ENCODE results near the gene SLC10A1. TPM values are rescaled to one million over a fixed set of nuclear protein-coding genes. Genes with fewer than 3 reads are reported as not detected.

Gene SLC10A1
- total RNA-seq, 3 donors from 2014 or later = not detected

DNA sequence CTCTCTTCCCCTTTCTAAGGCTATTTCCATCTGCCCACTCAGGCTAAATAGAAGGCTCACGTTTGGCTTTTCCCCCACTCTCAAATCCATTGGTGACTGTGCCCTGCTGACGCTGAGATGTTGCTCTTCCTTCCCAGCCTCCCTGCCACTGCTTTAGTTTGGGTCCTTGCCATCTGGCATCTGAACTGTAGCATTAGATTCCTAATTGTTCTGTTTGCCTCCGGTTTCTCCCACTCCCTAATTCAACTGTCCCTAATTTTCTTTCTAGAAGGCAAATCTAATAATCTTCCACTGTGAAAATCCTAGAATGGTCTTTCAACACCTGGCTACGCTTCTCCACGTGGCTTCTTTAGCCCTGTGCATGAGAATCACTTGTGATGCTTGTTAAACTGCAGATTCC is 44.6 kb upstream of the SLC10A1 start:
- ATAC-seq (no peak), DNase-seq (no peak)
- intact Hi-C loops (cut with DNase I, micrococcal nuclease) = no loop called here
- H3K9me3 ChIP-seq = no peaks in the 10 kb centered on the region
- H3K36me3 ChIP-seq (ENCODE audit: low read depth) = no peaks in the 10 kb centered on the region
- TF ChIP-seq, protein P1, sequence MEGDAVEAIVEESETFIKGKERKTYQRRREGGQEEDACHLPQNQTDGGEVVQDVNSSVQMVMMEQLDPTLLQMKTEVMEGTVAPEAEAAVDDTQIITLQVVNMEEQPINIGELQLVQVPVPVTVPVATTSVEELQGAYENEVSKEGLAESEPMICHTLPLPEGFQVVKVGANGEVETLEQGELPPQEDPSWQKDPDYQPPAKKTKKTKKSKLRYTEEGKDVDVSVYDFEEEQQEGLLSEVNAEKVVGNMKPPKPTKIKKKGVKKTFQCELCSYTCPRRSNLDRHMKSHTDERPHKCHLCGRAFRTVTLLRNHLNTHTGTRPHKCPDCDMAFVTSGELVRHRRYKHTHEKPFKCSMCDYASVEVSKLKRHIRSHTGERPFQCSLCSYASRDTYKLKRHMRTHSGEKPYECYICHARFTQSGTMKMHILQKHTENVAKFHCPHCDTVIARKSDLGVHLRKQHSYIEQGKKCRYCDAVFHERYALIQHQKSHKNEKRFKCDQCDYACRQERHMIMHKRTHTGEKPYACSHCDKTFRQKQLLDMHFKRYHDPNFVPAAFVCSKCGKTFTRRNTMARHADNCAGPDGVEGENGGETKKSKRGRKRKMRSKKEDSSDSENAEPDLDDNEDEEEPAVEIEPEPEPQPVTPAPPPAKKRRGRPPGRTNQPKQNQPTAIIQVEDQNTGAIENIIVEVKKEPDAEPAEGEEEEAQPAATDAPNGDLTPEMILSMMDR (IDR thresholded peaks at IDR 0.05) = no peak
- no peak overlapping the region for H3K4me3 ChIP-seq
- H3K4me1 ChIP-seq (ENCODE audit: low read depth) = no peaks in the 10 kb centered on the region

DNA sequence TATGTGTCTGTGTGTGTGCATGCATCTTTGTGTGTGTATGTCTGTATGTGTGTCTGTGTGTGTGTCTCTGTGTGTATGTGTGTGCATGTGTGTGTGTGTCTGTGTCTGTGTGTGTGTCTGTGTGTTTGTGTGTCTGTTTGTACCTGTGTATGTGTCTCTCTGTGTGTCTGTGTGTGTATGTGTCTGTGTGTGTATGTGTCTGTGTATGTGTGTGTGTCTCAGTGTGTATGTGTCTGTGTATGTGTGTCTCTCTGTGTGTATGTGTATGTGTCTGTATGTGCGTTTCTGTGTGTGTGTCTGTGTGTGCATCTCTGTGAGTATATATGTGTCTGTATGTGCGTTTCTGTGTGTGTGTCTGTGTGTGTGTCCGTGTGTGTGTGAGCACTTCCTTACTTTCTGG is 42.6 kb upstream of the SLC10A1 start:
- TF ChIP-seq, protein P1 (IDR thresholded peaks at IDR 0.05) = no peak
- no peaks in the 10 kb centered on the region for H3K9me3 ChIP-seq
- intact Hi-C loops (cut with DNase I, micrococcal nuclease) = no loop called here

DNA sequence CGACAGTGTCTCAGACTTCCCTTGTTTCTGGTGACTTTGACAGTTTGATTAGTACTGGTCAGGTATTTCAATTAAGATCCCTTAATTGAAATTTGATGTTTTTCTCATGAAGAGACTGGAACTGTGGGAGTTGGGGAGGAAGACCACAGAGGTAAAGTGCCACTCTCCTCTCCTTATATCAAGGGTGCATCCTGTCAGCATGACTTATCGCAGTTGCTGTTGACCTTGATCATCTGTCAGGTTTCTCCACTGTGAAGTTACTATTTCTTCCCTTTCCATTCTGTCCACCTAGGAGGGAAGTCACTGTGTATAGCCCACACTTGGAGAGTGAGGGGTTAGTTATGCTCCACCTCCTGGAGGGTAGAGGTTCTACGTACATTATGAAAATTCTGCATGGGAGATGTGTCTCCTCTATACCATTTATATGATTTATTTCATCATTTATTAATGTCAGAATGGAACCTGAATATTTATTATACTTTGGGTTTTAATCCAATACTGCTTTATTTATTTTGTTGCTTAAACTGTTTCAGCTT is 41.9 kb upstream of the SLC10A1 start:
- Histone ChIP-seq H3K36me3 (ENCODE audit: low read depth) (no peaks in the 10 kb centered on the region), H3K9me3 (no peaks in the 10 kb centered on the region), H3K4me1 (ENCODE audit: low read depth) (no peaks in the 10 kb centered on the region), H3K4me3 (no peak overlapping the region)
- DNase-seq (no peak), ATAC-seq (no peak)
- intact Hi-C loops (cut with DNase I, micrococcal nuclease) = no loop called here
- TF ChIP-seq, protein P1 (IDR thresholded peaks at IDR 0.05) = no peak

More for the DNA sequence above, 42.6 kb upstream of the SLC10A1 start:
- no peak overlapping the region for H3K4me3 ChIP-seq
- DNase-seq (no peak), ATAC-seq (no peak)
- H3K4me1 ChIP-seq (ENCODE audit: low read depth) = no peaks in the 10 kb centered on the region
- H3K36me3 ChIP-seq (ENCODE audit: low read depth) = no peaks in the 10 kb centered on the region

DNA sequence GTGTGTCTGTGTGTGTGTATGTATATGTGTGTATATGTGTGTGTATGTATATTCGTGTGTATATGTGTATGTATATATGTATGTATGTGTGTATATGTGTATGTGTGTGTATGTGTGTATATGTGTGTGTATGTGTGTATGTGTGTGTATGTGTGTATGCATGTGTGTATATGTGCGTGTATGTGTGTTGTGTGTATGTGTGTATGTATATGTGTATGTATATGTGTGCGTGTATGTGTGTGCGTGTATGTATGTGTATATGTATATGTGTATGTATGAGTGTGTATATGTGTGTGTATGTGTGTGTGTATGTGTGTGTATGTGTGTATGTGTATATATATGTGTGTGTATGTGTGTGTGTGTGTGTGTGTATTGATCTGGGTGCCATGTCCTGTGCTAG is 31.8 kb upstream of the SLC10A1 start:
- Histone ChIP-seq H3K4me1 (ENCODE audit: low read depth) (no peaks in the 10 kb centered on the region), H3K36me3 (ENCODE audit: low read depth) (no peaks in the 10 kb centered on the region), H3K9me3 (no peaks in the 10 kb centered on the region), H3K4me3 (no peak overlapping the region)
- TF ChIP-seq, protein P1 (IDR thresholded peaks at IDR 0.05) = no peak
- ATAC-seq = no peak
- intact Hi-C loops (cut with DNase I, micrococcal nuclease) = no loop called here
- no peak for DNase-seq

DNA sequence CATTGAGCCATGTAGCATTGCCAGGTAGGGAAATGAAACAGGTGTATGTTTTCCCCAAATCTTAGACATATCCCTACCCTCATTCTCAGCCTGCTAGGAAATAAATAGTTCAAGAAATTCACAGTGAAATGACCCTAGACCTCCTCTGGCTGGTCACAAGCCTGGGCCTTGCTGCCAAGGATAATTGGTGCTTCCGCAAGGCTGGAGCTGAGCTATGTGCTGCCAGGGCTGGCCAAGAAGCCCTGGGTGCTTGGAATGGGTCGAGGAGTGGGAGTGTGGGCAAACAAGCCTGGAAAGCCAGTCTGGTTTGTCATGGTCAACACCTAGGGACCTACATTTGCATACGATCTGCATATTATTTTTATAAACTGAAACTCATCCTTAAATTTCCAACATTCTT is 31.3 kb upstream of the SLC10A1 start:
- TF ChIP-seq, protein P1 (IDR thresholded peaks at IDR 0.05) = no peak
- intact Hi-C loops (cut with DNase I, micrococcal nuclease) = no loop called here
- no peaks in the 10 kb centered on the region for H3K4me1 ChIP-seq (ENCODE audit: low read depth)
- no peaks in the 10 kb centered on the region for H3K36me3 ChIP-seq (ENCODE audit: low read depth)
- no peak overlapping the region for H3K4me3 ChIP-seq
- DNase-seq = no peak
- H3K9me3 ChIP-seq = no peaks in the 10 kb centered on the region
- ATAC-seq = no peak

DNA sequence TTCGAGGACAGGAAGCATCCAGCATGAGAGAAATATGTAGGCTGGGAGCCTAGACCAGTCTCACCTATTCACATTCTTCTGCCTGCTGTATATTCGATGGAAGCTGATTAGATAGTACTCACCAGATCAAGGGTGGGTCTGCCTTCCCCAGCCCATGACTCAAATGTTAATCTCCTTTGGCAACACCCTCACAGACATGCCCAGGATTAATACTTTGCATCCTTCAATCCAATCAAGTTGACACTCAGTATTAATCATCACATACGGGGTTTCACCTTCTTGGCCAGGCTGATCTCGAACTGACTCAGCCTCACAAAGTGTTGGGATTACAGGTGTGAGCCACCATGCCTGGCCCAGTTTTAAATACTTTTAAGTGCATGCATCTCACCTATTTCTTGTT is 30.5 kb upstream of the SLC10A1 start:
- no peaks in the 10 kb centered on the region for H3K36me3 ChIP-seq (ENCODE audit: low read depth)
- ATAC-seq = no peak
- DNase-seq = no peak
- no peak overlapping the region for H3K4me3 ChIP-seq
- TF ChIP-seq, protein P1 (IDR thresholded peaks at IDR 0.05) = no peak
- H3K4me1 ChIP-seq (ENCODE audit: low read depth) = no peaks in the 10 kb centered on the region
- intact Hi-C loops (cut with DNase I, micrococcal nuclease) = no loop called here
- H3K9me3 ChIP-seq = no peaks in the 10 kb centered on the region
